MM.1S (cell line): ENCODE data around the gene LETM1.
A peak's percentile ranks its signal among the peaks of the same experiment; 100 is the strongest.

Experiments used
- DNase-seq: peaks from one replicate; pipeline ENCODE4 v3.0.0-alpha.2; 2015
- H2AFZ ChIP-seq: fragments of 300-600 bp; sonication (generic); 2 replicates; pipeline ENCODE4 v1.6.0; 2016; ENCODE audit warnings: antibody characterized with exemption, low read length
- H3F3A ChIP-seq: fragments of 300-600 bp; sonication (generic); 2 replicates; pipeline ENCODE4 v1.6.1; 2016; ENCODE audit warnings: mild to moderate bottlenecking, antibody characterized with exemption, low read length, moderate library complexity, mixed read lengths; ENCODE audit not compliant: insufficient read depth
- H3K27ac ChIP-seq: fragments of 300-600 bp; sonication (generic); 2 replicates; pipeline ENCODE4 v1.5.1; 2016; ENCODE audit warnings: mild to moderate bottlenecking, low read length
- H3K27me3 ChIP-seq: fragments of 300-600 bp; sonication (generic); replicated peaks from 2 replicates; pipeline ENCODE4 v1.6.0; 2016; ENCODE audit warnings: low read length; ENCODE audit not compliant: insufficient read depth
- H3K36me3 ChIP-seq: fragments of 300-600 bp; sonication (generic); replicated peaks from 2 replicates; pipeline ENCODE4 v1.6.1; 2016; ENCODE audit warnings: mild to moderate bottlenecking, low read length, mixed read lengths; ENCODE audit not compliant: insufficient read depth
- H3K4me1 ChIP-seq: fragments of 300-600 bp; sonication (generic); 2 replicates; pipeline ENCODE4 v1.6.1; 2016; ENCODE audit warnings: low read length, mixed read lengths
- H3K4me2 ChIP-seq: fragments of 300-600 bp; sonication (generic); 2 replicates; pipeline ENCODE4 v1.6.0; 2016; ENCODE audit warnings: low read depth, low read length
- H3K4me3 ChIP-seq: fragments of 300-600 bp; sonication (generic); 2 replicates; pipeline ENCODE4 v1.5.1; 2016; ENCODE audit warnings: low read length, mixed read lengths
- H3K79me2 ChIP-seq: fragments of 300-600 bp; sonication (generic); 2 replicates; pipeline ENCODE4 v1.6.1; 2016; ENCODE audit warnings: mixed run types, low read length, mixed read lengths
- H3K9ac ChIP-seq: fragments of 300-600 bp; sonication (generic); 2 replicates; pipeline ENCODE4 v1.6.1; 2016; ENCODE audit warnings: low read length, mixed read lengths
- H3K9me2 ChIP-seq: fragments of 300-600 bp; sonication (generic); replicated peaks from 2 replicates; pipeline ENCODE4 v1.6.1; 2016; ENCODE audit warnings: mild to moderate bottlenecking, low read length, mixed read lengths; ENCODE audit not compliant: insufficient read depth
- H3K9me3 ChIP-seq: fragments of 300-600 bp; sonication (generic); replicated peaks from 2 replicates; pipeline ENCODE4 v1.6.1; 2016; ENCODE audit warnings: mild to moderate bottlenecking, low read length, mixed read lengths; ENCODE audit not compliant: insufficient read depth
- H4K20me1 ChIP-seq: fragments of 300-600 bp; sonication (generic); 2 replicates; pipeline ENCODE4 v1.6.1; 2016; ENCODE audit warnings: mild to moderate bottlenecking, low read length, moderate library complexity, mixed read lengths; ENCODE audit not compliant: insufficient read depth
- EZH2 ChIP-seq: fragments of 300-600 bp; sonication (generic); optimal IDR thresholded peaks from 2 replicates; pipeline ENCODE3; 2017; ENCODE audit warnings: low read depth, mild to moderate bottlenecking, antibody characterized with exemption, low read length, mixed read lengths
- EZH2phosphoT487 ChIP-seq: fragments of 300-600 bp; sonication (generic); IDR thresholded peaks from 2 replicates; pipeline ENCODE4 v1.6.1; 2018; ENCODE audit warnings: antibody characterized with exemption, low read length
- TF ChIP-seq, protein P1 (sequence below): fragments of 300-600 bp; sonication (generic); IDR thresholded peaks from 2 replicates; pipeline ENCODE4 v1.5.1; 2016; ENCODE audit warnings: antibody characterized with exemption, low read length, mixed read lengths

Gene LETM1

DNA sequence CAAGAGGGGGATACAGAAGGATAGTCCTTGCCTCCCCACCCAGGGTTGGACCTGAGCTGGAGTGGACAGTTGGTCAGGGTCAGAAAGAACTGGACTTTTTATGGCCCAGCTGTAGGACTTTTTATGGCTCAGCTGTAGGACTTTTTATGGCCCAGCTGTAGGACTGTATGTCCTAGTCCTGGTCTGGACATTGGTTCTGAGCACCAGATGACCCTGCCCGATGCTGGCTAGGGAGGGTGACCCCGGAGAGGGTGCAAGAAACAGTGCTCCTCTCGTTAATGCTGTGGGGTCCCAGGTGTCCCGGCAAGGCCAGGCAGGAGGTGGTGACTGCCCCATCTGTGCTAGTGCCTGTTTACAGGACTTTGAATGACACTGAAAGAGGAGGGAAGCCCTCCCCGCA, 2.0 kb upstream of the LETM1 start:
- no peak for DNase-seq
- no peak overlapping the region for H3K27ac ChIP-seq
- H3K4me1 ChIP-seq = peaks cover 5% of the 10 kb centered on the region
- no peaks in the 10 kb centered on the region for H3K9me3 ChIP-seq
- H3K36me3 ChIP-seq = no peaks in the 10 kb centered on the region
- TF ChIP-seq EZH2 (no peak), EZH2phosphoT487 (no peak)
- TF ChIP-seq, protein P1, sequence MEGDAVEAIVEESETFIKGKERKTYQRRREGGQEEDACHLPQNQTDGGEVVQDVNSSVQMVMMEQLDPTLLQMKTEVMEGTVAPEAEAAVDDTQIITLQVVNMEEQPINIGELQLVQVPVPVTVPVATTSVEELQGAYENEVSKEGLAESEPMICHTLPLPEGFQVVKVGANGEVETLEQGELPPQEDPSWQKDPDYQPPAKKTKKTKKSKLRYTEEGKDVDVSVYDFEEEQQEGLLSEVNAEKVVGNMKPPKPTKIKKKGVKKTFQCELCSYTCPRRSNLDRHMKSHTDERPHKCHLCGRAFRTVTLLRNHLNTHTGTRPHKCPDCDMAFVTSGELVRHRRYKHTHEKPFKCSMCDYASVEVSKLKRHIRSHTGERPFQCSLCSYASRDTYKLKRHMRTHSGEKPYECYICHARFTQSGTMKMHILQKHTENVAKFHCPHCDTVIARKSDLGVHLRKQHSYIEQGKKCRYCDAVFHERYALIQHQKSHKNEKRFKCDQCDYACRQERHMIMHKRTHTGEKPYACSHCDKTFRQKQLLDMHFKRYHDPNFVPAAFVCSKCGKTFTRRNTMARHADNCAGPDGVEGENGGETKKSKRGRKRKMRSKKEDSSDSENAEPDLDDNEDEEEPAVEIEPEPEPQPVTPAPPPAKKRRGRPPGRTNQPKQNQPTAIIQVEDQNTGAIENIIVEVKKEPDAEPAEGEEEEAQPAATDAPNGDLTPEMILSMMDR = no peak
- peaks cover 37% of the 10 kb centered on the region for H3K79me2 ChIP-seq
- H2AFZ ChIP-seq = no peak overlapping the region
- no peak overlapping the region for H3K4me3 ChIP-seq
- H3K9me2 ChIP-seq = no peaks in the 10 kb centered on the region
- H4K20me1 ChIP-seq = peaks cover 3% of the 10 kb centered on the region; the same call in 1 of the 2 replicates
- no peaks in the 10 kb centered on the region for H3F3A ChIP-seq
- H3K4me2 ChIP-seq = no peak overlapping the region
- no peak overlapping the region for H3K9ac ChIP-seq
- no peaks in the 10 kb centered on the region for H3K27me3 ChIP-seq

DNA sequence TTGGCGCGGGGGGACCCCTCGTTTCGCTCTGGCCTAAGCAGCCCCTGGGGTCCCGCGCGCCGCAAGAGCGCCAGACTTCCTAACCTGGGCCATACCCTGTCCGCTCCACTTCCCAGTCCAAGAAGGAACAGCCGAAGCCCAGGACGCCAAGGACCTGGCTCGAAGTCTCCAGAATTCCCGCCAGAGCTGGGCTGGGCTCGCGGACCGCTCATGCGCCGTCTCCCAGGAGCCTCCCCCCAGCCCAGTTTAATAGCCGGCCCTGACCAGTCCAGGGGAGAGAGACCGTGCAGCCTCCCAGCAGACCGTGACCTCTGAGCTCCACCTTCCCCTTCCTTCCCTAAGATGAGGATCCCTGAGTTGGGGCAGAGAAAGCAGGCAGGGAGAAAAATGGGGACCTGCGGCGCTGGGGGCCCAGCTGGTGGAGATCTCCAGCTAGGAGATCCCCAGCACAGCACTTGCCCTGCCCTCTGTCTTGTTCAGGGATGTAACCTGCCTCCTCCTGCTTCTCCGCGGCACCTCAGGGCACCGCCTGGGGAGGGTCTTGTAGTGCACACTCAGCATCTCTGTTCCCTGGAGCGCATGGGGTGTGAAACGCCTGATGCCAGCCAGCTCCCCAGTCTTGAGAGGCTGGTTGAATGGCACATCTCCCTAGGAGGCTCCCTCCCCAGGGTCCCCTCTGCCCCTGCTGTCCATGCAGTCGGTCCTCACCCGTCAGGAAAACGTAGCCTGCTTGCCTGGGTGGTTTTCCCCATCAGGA, 1.2 kb upstream of the LETM1 start:
- Histone ChIP-seq H3K9ac (peak overlapping the region; percentile 74), H3K4me1 (peaks cover 5% of the 10 kb centered on the region), H4K20me1 (peaks cover 4% of the 10 kb centered on the region; the same call in 1 of the 2 replicates), H3K9me2 (no peaks in the 10 kb centered on the region), H3K27me3 (no peaks in the 10 kb centered on the region), H3K4me3 (peak overlapping the region; percentile 98), H3F3A (no peaks in the 10 kb centered on the region), H3K79me2 (peaks cover 45% of the 10 kb centered on the region), H3K4me2 (peak overlapping the region; percentile 97), H3K36me3 (no peaks in the 10 kb centered on the region), H3K9me3 (no peaks in the 10 kb centered on the region), H2AFZ (peak overlapping the region; percentile 80), H3K27ac (peak overlapping the region; percentile 35; the same call in 1 of the 2 replicates)
- TF ChIP-seq EZH2 (no peak), EZH2phosphoT487 (no peak)
- TF ChIP-seq, protein P1 = no peak
- no peak for DNase-seq

- H3K9me3 ChIP-seq = no peaks in the 10 kb centered on the region
- peak overlapping the region; percentile 98 for H3K4me3 ChIP-seq
- H3K27ac ChIP-seq = peak overlapping the region; percentile 9; the same call in 1 of the 2 replicates
- peak overlapping the region; percentile 73 for H3K4me2 ChIP-seq
- H3K79me2 ChIP-seq = peaks cover 61% of the 10 kb centered on the region
- peaks cover 4% of the 10 kb centered on the region; the same call in 1 of the 2 replicates for H4K20me1 ChIP-seq
- H3K9me2 ChIP-seq = no peaks in the 10 kb centered on the region
- no peaks in the 10 kb centered on the region for H3K36me3 ChIP-seq
- DNase-seq = peak; percentile 16
- no peak for TF ChIP-seq EZH2phosphoT487
- TF ChIP-seq, protein P1 = no peak
- no peak for TF ChIP-seq EZH2
- peaks cover 5% of the 10 kb centered on the region for H3K4me1 ChIP-seq
- peak overlapping the region; percentile 74 for H2AFZ ChIP-seq
- peak overlapping the region; percentile 87 for H3K9ac ChIP-seq
- no peaks in the 10 kb centered on the region for H3F3A ChIP-seq
- no peaks in the 10 kb centered on the region for H3K27me3 ChIP-seq
These were observed 454 bp downstream of the LETM1 start for GRCh38 chr4:1855333-1856070.
